WERI-Rb-1 (cell line): ENCODE measurements around the gene IL1B.

Source experiments
- DNase-seq: peaks from one replicate; pipeline ENCODE4 v3.0.0-alpha.2; 2020
- H3K27ac ChIP-seq: fragments of 250-450 bp; sonication (Bioruptor Pico); 2 replicates; pipeline ENCODE4 v1.5.1; 2020; ENCODE audit warnings: mild to moderate bottlenecking, moderate library complexity
- H3K27me3 ChIP-seq: fragments of 250-450 bp; sonication (Bioruptor Pico); 2 replicates; pipeline ENCODE4 v1.5.1; 2021; ENCODE audit warnings: mild to moderate bottlenecking, low read depth, moderate library complexity; ENCODE audit not compliant: insufficient read depth, severe bottlenecking
- H3K36me3 ChIP-seq: fragments of 250-450 bp; sonication (Bioruptor Pico); 2 replicates; pipeline ENCODE4 v1.5.1; 2020; ENCODE audit warnings: mild to moderate bottlenecking, moderate library complexity
- H3K4me3 ChIP-seq: 2 replicates; pipeline ENCODE4 v1.5.1; 2011; ENCODE audit warnings: low read depth, mild to moderate bottlenecking, control low read depth, low read length
- H3K9me3 ChIP-seq: fragments of 250-450 bp; sonication (Bioruptor Pico); 2 replicates; pipeline ENCODE4 v1.5.1; 2021; ENCODE audit warnings: mild to moderate bottlenecking, moderate library complexity; ENCODE audit not compliant: severe bottlenecking
- TF ChIP-seq, protein P1 (sequence below): IDR thresholded peaks from 2 replicates; pipeline ENCODE4 v1.5.1; 2011; ENCODE audit warnings: low read depth, mild to moderate bottlenecking, control low read depth, inconsistent platforms, low read length

The IL1B gene

DNA sequence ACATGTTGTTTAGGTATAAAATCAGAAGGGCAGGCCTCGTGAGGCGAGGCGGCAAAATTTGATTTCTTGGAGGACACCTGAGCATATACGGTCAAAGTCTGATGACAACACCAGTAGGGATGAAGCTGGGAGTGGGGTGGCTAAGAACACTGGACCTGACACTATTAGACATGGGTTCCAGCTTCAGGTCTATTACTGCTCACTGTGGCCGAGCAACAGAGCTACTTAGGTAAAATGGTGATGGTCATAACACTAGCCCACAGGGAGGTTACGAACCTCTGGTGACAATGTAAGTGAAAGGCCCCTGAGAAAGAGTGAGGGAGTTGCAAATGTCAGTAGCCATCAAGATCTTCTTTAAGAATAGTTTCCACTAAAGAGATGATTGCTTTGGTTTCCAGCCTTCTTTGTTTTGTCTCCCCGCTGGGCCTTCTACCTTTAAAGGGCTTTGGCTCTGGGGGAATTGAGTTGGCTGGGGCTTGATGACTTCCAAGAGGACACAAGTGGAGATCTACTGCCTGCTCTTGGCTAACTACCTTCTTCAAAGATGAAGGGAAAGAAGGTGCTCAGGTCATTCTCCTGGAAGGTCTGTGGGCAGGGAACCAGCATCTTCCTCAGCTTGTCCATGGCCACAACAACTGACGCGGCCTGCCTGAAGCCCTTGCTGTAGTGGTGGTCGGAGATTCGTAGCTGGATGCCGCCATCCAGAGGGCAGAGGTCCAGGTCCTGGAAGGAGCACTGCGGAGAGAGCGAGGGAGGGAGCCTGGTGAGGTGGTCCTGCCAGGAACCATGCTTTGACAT is 3.5 kb downstream of the IL1B start:
- Histone ChIP-seq H3K4me3 (no peak overlapping the region), H3K36me3 (no peaks in the 10 kb centered on the region), H3K9me3 (no peaks in the 10 kb centered on the region), H3K27ac (no peak overlapping the region), H3K27me3 (no peaks in the 10 kb centered on the region)
- TF ChIP-seq, protein P1, sequence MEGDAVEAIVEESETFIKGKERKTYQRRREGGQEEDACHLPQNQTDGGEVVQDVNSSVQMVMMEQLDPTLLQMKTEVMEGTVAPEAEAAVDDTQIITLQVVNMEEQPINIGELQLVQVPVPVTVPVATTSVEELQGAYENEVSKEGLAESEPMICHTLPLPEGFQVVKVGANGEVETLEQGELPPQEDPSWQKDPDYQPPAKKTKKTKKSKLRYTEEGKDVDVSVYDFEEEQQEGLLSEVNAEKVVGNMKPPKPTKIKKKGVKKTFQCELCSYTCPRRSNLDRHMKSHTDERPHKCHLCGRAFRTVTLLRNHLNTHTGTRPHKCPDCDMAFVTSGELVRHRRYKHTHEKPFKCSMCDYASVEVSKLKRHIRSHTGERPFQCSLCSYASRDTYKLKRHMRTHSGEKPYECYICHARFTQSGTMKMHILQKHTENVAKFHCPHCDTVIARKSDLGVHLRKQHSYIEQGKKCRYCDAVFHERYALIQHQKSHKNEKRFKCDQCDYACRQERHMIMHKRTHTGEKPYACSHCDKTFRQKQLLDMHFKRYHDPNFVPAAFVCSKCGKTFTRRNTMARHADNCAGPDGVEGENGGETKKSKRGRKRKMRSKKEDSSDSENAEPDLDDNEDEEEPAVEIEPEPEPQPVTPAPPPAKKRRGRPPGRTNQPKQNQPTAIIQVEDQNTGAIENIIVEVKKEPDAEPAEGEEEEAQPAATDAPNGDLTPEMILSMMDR = no peak
- DNase-seq = no peak

DNA sequence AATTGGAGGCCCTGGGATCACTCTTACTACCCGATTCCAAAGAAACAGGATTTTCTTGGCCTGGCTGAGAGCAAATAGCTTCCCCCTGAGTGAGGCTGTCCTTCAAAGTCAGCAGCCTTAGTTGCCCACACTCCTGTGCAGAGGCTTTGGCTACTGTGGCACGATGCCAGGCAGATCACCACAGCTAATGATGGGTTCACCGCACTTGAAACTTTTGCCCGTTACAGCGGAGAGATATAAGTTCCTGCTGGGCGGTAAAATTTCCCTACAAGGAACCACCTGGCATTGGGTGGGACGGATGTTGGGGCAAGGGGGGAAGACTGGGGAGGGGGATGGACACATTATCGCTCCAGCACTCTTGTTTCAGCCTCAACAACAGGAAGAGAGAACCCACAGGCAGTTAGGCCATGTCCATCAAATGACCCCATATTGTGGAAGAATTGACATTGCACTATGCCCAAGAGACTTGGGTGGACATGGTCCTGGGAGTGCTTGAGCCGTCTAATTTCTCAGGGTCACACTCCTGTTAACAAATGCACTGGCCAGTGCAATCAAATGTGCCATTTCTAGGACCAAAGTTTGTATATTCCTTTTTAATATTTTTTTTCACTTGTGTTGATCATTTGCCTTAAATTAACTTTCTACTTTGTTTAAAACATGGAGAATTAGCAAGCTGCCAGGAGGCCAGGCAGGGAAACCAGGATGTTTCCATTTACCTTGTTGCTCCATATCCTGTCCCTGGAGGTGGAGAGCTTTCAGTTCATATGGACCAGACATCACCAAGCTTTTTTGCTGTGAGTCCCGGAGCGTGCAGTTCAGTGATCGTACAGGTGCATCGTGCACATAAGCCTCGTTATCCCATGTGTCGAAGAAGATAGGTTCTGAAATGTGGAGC is 4.4 kb downstream of the IL1B start:
- Histone ChIP-seq H3K27me3 (no peaks in the 10 kb centered on the region), H3K4me3 (no peak overlapping the region), H3K27ac (no peak overlapping the region), H3K36me3 (no peaks in the 10 kb centered on the region), H3K9me3 (no peaks in the 10 kb centered on the region)
- DNase-seq = no peak
- TF ChIP-seq, protein P1 = no peak

DNA sequence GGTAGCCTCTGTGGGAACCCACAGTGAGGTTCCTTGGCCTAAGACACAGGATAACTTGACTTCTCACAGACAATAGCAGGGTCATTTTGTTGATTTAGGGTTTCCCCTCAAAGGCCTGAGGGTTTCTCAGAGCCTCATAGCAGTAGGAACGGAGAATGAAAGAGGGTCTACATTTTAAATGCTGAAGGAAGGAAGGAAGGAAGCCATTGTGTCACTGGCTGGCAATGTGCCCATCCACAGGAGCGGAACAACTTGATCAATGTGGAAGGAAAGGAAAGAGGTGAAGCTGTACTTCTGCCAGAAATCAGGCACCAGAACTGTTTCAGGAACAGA is 5.1 kb downstream of the IL1B start:
- H3K27me3 ChIP-seq = no peaks in the 10 kb centered on the region
- TF ChIP-seq, protein P1 = no peak
- H3K9me3 ChIP-seq = no peaks in the 10 kb centered on the region
- no peak for DNase-seq
- H3K4me3 ChIP-seq = no peak overlapping the region
- H3K27ac ChIP-seq = no peak overlapping the region
- H3K36me3 ChIP-seq = no peaks in the 10 kb centered on the region

DNA sequence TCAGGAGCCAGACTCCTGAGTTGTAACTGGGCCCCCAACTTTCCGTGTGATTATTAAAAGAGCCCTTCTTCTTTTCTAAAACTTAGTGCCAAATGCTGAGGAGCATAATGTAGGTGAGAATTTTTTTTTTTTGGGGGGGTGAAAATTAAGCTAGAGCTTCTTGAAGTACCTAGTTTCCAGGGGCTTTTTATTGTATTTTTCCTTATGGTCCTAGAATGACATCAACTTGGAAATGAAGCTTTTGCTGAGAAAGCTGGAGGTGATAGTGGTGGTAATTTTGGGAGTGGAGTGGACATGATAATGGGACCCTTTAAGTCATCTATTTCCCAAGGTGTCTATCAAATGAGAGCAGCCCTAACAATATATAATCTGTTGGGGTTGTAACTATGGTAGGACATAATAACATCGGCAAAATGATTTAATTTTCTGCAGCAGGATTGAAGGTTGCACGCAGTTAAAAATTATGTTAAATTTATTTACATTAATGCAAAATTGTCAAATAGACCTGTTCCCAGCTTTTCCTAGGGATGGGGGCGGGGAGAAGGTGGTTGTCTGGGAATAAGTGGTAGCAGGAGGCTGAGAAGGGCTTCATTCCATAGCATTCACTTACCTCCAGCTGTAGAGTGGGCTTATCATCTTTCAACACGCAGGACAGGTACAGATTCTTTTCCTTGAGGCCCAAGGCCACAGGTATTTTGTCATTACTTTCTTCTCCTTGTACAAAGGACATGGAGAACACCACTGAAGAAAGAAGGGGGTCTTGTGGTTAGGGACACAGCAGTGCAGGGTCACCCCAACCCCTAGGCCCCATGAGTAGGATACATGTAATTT is 5.7 kb downstream of the IL1B start:
- Histone ChIP-seq H3K27me3 (no peaks in the 10 kb centered on the region), H3K4me3 (no peak overlapping the region), H3K36me3 (no peaks in the 10 kb centered on the region), H3K9me3 (no peaks in the 10 kb centered on the region), H3K27ac (no peak overlapping the region)
- DNase-seq = no peak
- TF ChIP-seq, protein P1 = no peak

DNA sequence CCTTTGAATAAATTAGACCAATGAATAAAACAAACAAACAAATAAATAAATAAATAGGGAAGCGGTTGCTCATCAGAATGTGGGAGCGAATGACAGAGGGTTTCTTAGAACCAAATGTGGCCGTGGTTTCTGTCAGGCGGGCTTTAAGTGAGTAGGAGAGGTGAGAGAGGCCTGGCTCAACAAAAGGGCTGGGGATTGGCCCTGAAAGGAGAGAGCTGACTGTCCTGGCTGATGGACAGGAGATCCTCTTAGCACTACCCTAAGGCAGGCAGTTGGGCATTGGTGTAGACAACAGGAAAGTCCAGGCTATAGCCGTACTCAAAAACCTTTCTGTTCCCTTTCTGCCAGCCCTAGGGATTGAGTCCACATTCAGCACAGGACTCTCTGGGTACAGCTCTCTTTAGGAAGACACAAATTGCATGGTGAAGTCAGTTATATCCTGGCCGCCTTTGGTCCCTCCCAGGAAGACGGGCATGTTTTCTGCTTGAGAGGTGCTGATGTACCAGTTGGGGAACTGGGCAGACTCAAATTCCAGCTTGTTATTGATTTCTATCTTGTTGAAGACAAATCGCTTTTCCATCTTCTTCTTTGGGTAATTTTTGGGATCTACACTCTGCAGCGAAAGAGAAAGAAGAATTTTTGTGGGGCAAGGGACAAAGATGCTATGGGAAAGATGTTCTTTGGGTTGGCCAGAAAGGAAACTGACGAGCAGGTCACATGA is 6.5 kb downstream of the IL1B start:
- H3K36me3 ChIP-seq = no peaks in the 10 kb centered on the region
- TF ChIP-seq, protein P1 = no peak
- DNase-seq = no peak
- H3K9me3 ChIP-seq = no peaks in the 10 kb centered on the region
- H3K27ac ChIP-seq = no peak overlapping the region
- H3K27me3 ChIP-seq = no peaks in the 10 kb centered on the region
- no peak overlapping the region for H3K4me3 ChIP-seq
